Esophagus squamous epithelium (tissue), 4 donors: ENCODE measurements around the gene LRRC32.

Experiments used
- POLR2A ChIP-seq, 4 donors: fragments of 450-650 bp; IDR thresholded peaks; one replicate each; pipeline ENCODE4 v1.6.1; 2017; ENCODE audit warnings: antibody characterized with exemption in 4 of 4, mild to moderate bottlenecking in 4 of 4, moderate library complexity in 3 of 4
- TF ChIP-seq, protein P1 (sequence below), 6 experiments: fragments of 450-650 bp in 4 of 6; fragments of 200-600 bp in 2 of 6; sonication (generic) in 2 of 6; IDR thresholded peaks; one replicate each; pipeline ENCODE4 v1.5.1; 2016 to 2019; ENCODE audit warnings: antibody characterized with exemption in 6 of 6, mild to moderate bottlenecking in 4 of 6, moderate library complexity in 4 of 6

DNA sequence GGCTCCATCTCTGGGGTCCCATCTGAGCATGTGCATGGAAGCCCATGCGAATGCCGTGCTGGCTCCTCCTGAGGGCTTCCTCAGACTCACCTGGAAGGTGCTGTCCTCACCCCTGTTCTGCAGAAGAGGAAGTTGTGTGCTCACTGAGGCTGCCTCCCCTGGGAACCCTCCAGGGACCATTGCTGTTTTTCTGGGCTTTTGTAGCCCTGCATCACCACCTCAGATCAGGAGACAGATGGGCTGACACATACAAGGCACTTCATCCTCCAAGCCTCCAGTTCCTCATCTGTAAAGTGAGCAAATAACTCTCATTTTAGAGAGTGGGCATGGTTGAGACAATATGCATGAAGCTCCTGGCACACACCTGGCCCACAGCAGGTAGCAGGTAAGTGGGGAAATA is 12.1 kb upstream of the LRRC32 start:
- TF ChIP-seq, protein P1, sequence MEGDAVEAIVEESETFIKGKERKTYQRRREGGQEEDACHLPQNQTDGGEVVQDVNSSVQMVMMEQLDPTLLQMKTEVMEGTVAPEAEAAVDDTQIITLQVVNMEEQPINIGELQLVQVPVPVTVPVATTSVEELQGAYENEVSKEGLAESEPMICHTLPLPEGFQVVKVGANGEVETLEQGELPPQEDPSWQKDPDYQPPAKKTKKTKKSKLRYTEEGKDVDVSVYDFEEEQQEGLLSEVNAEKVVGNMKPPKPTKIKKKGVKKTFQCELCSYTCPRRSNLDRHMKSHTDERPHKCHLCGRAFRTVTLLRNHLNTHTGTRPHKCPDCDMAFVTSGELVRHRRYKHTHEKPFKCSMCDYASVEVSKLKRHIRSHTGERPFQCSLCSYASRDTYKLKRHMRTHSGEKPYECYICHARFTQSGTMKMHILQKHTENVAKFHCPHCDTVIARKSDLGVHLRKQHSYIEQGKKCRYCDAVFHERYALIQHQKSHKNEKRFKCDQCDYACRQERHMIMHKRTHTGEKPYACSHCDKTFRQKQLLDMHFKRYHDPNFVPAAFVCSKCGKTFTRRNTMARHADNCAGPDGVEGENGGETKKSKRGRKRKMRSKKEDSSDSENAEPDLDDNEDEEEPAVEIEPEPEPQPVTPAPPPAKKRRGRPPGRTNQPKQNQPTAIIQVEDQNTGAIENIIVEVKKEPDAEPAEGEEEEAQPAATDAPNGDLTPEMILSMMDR (IDR thresholded peaks at IDR 0.05), result no peak
- TF ChIP-seq POLR2A (IDR thresholded peaks at IDR 0.05), result no peak
